NCI-H1092 treated with DMSO at 0.1 percent for 48 hours (cell line): ENCODE results near the gene ROBO3.

Experiments
- DNase-seq: peaks from one replicate; lab custom pipeline; 2025; lab: John Stamatoyannopoulos, UW

ROBO3 gene

DNA sequence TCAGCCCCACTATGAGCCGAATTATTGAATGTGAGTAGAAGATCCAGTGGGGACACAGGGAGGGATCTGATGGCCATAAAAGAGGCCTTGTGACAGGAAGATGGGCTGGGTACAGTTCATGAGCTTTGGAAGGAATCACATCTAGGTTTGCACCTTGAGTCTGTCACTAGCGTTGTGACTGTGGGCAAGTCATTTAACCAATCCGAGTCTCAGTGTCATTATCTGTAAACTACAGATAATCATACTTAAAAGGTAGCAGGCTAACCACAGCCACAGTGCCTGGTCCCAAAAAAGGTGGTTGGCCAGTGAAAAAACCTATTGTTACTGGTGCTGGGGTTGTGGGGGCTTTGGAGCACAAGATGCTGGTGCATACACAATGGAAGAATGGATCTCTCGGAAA, 57.6 kb downstream of the ROBO3 start:
- DNase-seq, result no peak

DNA sequence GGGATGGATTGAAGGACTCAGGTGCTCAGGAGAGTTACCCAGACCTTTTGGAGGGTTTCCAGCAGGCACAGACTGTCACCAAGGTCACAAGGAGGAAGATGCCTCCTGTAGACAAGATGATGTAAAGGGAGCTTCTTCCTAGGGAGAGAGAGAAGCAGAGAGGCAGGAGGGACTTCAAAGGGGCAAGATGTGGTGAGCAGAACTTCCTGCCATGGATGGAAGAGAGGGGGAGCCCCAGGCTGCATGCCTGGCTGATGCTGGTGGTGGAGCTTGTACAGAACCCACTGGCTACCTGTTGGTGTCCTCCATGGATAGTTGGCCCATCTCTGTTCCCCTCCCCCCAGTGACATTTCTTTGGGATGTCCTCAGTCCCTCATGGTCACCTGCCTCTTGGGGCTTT, 58.1 kb downstream of the ROBO3 start:
- DNase-seq, result no peak

DNA sequence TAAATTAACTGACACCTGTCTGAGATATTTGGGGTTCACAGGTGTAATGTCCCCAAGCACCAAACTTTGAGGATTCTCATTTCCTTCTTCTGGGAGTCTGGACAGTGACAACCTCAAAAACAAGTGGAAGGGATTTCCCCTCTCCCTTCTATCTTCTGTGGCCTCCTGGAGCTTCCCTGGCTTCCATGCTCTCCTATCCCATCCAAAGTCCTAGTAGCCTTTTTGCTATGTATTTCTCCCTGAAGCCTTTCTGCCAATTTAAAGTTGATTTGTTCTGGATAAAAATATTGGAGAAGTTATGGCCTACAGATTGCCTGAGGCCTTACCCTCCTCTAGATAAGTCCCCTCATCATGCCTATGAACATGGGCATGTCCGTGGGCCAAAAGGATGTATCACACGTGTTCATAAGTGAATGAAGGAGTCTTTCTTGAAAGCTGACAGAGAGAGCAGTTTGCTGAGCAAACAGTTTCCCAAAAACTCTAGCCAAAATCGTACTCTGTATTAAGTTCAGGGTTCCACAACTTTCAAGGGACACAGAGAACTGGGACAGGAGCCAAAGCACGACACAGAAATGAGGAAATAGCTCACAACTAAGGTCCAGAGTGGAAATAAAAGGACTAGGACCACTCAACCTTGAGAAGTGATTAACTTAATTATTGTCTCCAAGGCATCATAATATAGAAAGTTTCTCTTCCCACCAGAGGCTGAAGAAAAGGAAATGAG, 63.9 kb downstream of the ROBO3 start:
- DNase-seq, result no peak

DNA sequence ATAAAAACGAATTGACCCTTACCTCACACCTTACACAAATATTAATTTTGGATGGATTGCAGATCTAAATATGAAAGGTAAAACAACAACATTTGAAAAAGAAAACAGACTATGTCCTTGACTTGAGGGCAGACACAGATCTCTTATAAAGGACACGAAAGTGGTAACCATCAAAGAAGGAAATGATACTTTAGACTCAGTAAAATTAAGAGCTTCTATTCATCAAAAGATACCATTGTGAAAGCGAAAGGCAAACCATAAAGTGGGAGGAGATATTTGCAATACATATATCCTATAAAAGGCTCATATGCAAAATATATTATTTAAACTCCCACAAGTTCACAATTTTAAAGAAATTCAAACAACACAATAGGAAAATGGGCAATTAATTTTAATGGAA, 65.6 kb downstream of the ROBO3 start:
- no peak for DNase-seq
